ENCODE measurements around the gene UBE2I.

The UBE2I gene

GRCh38 chr16:1330260-1330914, 21.0 kb downstream of the UBE2I start:
- Histone ChIP-seq H3K36me3 (peaks cover 2% of the 10 kb centered on the region), H3K4me3 (ENCODE audit: low read depth, low read length) (no peak overlapping the region), H3K27me3 (ENCODE audit: insufficient read depth, low read depth, severe bottlenecking) (peaks cover 43% of the 10 kb centered on the region), H3K9me3 (ENCODE audit: severe bottlenecking) (peaks cover 9% of the 10 kb centered on the region), H3K27ac (no peak overlapping the region)
- no peak for DNase-seq
- peak; percentile 75 for TF ChIP-seq CTCF (IDR thresholded peaks at IDR 0.05; ENCODE audit: low read depth, low read length)

- no peak overlapping the region for H3K27ac ChIP-seq
Measured at GRCh38 chr16:1330931-1331711, 21.7 kb downstream of the UBE2I start.

DNA sequence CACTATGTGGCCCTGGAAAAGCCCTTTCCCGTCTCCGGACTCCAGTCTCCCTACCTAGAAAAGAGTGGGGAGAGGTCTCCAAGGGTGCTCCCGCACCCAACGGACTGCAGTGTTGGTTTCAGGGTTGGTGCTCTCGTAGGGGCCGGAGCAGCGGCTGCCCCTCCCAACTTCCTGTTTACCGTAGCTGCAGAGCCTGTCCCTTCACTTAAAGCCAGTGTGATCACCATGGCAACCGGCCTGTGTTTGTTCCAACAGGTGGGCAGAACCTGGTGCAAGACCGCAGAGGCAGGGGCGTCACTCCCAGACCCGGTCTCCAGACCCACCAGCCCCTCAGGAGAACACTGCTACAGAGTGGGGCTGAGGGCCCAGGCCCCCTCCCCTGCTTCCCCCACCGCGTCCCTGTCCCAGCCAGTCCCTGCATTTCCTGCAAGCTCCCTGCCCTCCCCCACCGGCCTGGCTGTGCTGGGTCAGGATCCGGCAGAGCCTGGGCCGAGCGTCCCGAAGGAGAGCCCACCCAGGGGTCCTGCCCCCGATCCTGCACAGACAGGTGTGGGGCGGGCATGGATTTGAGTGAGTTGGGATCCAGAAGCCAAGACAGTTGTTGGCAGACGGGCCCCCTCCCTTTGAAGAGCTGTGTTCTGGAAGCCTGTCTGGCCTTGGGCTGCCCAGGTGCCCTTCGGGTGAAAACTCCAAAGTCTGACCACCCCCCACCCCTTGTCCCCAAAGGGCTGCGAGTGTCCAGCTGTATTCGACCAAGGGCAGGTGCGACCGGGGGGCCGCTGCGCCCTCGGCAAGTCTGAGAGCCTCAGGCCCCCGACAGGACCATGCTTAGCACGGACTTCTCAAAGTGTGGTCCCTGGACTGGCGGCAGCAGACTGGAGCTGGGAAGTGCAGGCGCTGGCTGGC, 22.5 kb downstream of the UBE2I start:
- Histone ChIP-seq H3K4me3 (ENCODE audit: low read depth, low read length) (no peak overlapping the region), H3K36me3 (no peaks in the 10 kb centered on the region), H3K27me3 (ENCODE audit: insufficient read depth, low read depth, severe bottlenecking) (peaks cover 59% of the 10 kb centered on the region), H3K27ac (no peak overlapping the region), H3K9me3 (ENCODE audit: severe bottlenecking) (peaks cover 9% of the 10 kb centered on the region)
- peak; percentile 51 for DNase-seq
- TF ChIP-seq CTCF (IDR thresholded peaks at IDR 0.05; ENCODE audit: low read depth, low read length): no peak

More at GRCh38 chr16:1330931-1331711, 21.7 kb downstream of the UBE2I start:
- no peak for DNase-seq
- Histone ChIP-seq H3K4me3 (ENCODE audit: low read depth, low read length) (no peak overlapping the region), H3K36me3 (no peaks in the 10 kb centered on the region), H3K27me3 (ENCODE audit: insufficient read depth, low read depth, severe bottlenecking) (peaks cover 51% of the 10 kb centered on the region), H3K9me3 (ENCODE audit: severe bottlenecking) (peaks cover 9% of the 10 kb centered on the region)
- no peak for TF ChIP-seq CTCF (IDR thresholded peaks at IDR 0.05; ENCODE audit: low read depth, low read length)

GRCh38 chr16:1332618-1333148, 23.2 kb downstream of the UBE2I start:
- Histone ChIP-seq H3K27me3 (ENCODE audit: insufficient read depth, low read depth, severe bottlenecking) (peaks cover 66% of the 10 kb centered on the region), H3K27ac (no peak overlapping the region), H3K9me3 (ENCODE audit: severe bottlenecking) (peaks cover 9% of the 10 kb centered on the region), H3K4me3 (ENCODE audit: low read depth, low read length) (no peak overlapping the region), H3K36me3 (no peaks in the 10 kb centered on the region)
- DNase-seq: no peak
- no peak for TF ChIP-seq CTCF (IDR thresholded peaks at IDR 0.05; ENCODE audit: low read depth, low read length)

- peak within 1 kb of the TSS; percentile 28; the same call in 1 of the 2 replicates for H3K4me3 ChIP-seq (ENCODE audit: low read depth, low read length)
- H3K9me3 ChIP-seq (ENCODE audit: severe bottlenecking): peaks cover 9% of the 10 kb centered on the region
- peaks cover 70% of the 10 kb centered on the region for H3K27me3 ChIP-seq (ENCODE audit: insufficient read depth, low read depth, severe bottlenecking)
- no peak for TF ChIP-seq CTCF (IDR thresholded peaks at IDR 0.05; ENCODE audit: low read depth, low read length)
- DNase-seq: no peak
- H3K27ac ChIP-seq: no peak within 1 kb of the TSS
- H3K36me3 ChIP-seq: no peaks in the 10 kb centered on the region
Measured at GRCh38 chr16:1333149-1333812, 23.8 kb downstream of the UBE2I start, which contains the start of gene BAIAP3. TSS of gene BAIAP3 (plus strand) at chr16:1333645. CDS start at chr16:1338550, 4,905 bp downstream.
